WERI-Rb-1 (cell line): Measurements from ENCODE around the gene ZFP92.
A peak's percentile ranks its signal among the peaks of the same experiment; 100 is the strongest.

Experiments used
- DNase-seq: peaks from one replicate; pipeline ENCODE4 v3.0.0-alpha.2; 2020
- H3K27ac ChIP-seq: fragments of 250-450 bp; sonication (Bioruptor Pico); 2 replicates; pipeline ENCODE4 v1.5.1; 2020; ENCODE audit warnings: mild to moderate bottlenecking, moderate library complexity
- H3K27me3 ChIP-seq: fragments of 250-450 bp; sonication (Bioruptor Pico); 2 replicates; pipeline ENCODE4 v1.5.1; 2021; ENCODE audit warnings: mild to moderate bottlenecking, low read depth, moderate library complexity; ENCODE audit not compliant: insufficient read depth, severe bottlenecking
- H3K36me3 ChIP-seq: fragments of 250-450 bp; sonication (Bioruptor Pico); 2 replicates; pipeline ENCODE4 v1.5.1; 2020; ENCODE audit warnings: mild to moderate bottlenecking, moderate library complexity
- H3K4me3 ChIP-seq: 2 replicates; pipeline ENCODE4 v1.5.1; 2011; ENCODE audit warnings: low read depth, mild to moderate bottlenecking, control low read depth, low read length
- H3K9me3 ChIP-seq: fragments of 250-450 bp; sonication (Bioruptor Pico); 2 replicates; pipeline ENCODE4 v1.5.1; 2021; ENCODE audit warnings: mild to moderate bottlenecking, moderate library complexity; ENCODE audit not compliant: severe bottlenecking
- TF ChIP-seq, protein P1 (sequence below): IDR thresholded peaks from 2 replicates; pipeline ENCODE4 v1.5.1; 2011; ENCODE audit warnings: low read depth, mild to moderate bottlenecking, control low read depth, inconsistent platforms, low read length

ZFP92 gene

DNA sequence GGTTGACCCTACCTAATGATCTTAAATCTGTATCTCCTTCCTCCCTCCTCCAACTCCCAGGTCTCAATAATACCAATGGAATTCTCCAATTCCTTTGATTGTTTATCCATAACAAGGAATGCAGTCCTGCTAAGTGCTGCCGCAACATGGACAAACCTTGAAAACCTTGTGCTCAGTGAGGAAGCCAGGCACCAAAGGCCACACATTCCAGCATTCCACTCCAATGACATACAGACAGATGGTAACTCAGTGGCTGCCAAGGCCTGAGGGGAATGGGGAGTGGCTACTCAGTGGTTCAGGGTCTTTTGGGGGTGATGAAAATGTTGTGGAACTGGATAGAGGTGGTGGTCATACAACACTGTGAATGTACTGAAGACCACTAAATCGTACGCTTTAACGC lies 48.7 kb downstream of the ZFP92 start:
- no peak for DNase-seq
- Histone ChIP-seq H3K9me3 (no peaks in the 10 kb centered on the region), H3K27ac (no peak overlapping the region), H3K36me3 (peaks cover 44% of the 10 kb centered on the region), H3K27me3 (peaks cover 16% of the 10 kb centered on the region), H3K4me3 (no peak overlapping the region)
- TF ChIP-seq, protein P1, sequence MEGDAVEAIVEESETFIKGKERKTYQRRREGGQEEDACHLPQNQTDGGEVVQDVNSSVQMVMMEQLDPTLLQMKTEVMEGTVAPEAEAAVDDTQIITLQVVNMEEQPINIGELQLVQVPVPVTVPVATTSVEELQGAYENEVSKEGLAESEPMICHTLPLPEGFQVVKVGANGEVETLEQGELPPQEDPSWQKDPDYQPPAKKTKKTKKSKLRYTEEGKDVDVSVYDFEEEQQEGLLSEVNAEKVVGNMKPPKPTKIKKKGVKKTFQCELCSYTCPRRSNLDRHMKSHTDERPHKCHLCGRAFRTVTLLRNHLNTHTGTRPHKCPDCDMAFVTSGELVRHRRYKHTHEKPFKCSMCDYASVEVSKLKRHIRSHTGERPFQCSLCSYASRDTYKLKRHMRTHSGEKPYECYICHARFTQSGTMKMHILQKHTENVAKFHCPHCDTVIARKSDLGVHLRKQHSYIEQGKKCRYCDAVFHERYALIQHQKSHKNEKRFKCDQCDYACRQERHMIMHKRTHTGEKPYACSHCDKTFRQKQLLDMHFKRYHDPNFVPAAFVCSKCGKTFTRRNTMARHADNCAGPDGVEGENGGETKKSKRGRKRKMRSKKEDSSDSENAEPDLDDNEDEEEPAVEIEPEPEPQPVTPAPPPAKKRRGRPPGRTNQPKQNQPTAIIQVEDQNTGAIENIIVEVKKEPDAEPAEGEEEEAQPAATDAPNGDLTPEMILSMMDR, result no peak

DNA sequence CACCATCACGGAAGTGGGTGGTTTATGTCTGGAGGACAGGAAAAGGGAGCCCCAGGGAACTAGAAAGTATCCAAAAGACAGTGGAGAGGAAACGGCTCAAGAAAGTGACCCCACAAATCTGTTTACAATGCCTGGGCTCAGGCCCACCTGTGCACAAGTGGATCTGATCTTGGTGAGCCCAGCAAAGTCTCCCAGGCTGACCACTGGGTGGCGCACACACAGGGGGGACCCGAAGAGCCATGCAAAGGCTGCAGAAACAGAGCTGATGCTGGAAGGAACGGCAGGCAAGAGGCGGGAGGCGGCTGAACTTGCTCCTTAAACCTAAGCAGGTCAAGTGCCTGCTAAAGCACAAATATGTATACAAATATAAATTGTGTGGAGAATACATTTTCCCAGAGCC lies 49.6 kb downstream of the ZFP92 start:
- no peak overlapping the region for H3K4me3 ChIP-seq
- no peak overlapping the region for H3K27ac ChIP-seq
- no peaks in the 10 kb centered on the region for H3K9me3 ChIP-seq
- H3K27me3 ChIP-seq, result peaks cover 13% of the 10 kb centered on the region
- TF ChIP-seq, protein P1, result peak; percentile 96
- peaks cover 41% of the 10 kb centered on the region for H3K36me3 ChIP-seq
- DNase-seq, result peak; percentile 83
